Parathyroid adenoma (tissue), 2 donors: Measurements from ENCODE around the gene CPSF7.

Source experiments
- H2AFZ ChIP-seq: fragments of 300-600 bp; sonication (generic); one replicate; pipeline ENCODE4 v1.7.0; 2017; ENCODE audit warnings: antibody characterized with exemption, mild to moderate bottlenecking
- H3K27ac ChIP-seq: fragments of 300-600 bp; sonication (generic); one replicate; pipeline ENCODE4 v1.7.0; 2017
- H3K27me3 ChIP-seq: fragments of 300-600 bp; sonication (generic); one replicate; pipeline ENCODE4 v1.7.0; 2017; ENCODE audit warnings: low read length; ENCODE audit not compliant: control insufficient read depth, insufficient read depth
- H3K36me3 ChIP-seq: fragments of 300-600 bp; sonication (generic); one replicate; pipeline ENCODE4 v1.7.0; 2017; ENCODE audit warnings: low read length; ENCODE audit not compliant: control insufficient read depth, insufficient read depth
- H3K4me1 ChIP-seq: fragments of 300-600 bp; sonication (generic); one replicate; pipeline ENCODE4 v1.7.0; 2017; ENCODE audit warnings: control low read depth
- H3K4me2 ChIP-seq: fragments of 300-600 bp; sonication (generic); one replicate; pipeline ENCODE4 v1.7.0; 2017; ENCODE audit warnings: low read length
- H3K4me3 ChIP-seq: fragments of 300-600 bp; sonication (generic); one replicate; pipeline ENCODE4 v1.7.0; 2017; ENCODE audit warnings: low read depth, low read length
- H3K79me2 ChIP-seq: fragments of 300-600 bp; sonication (generic); one replicate; pipeline ENCODE4 v1.7.0; 2017; ENCODE audit warnings: control low read depth
- H3K9ac ChIP-seq: fragments of 300-600 bp; sonication (generic); one replicate; pipeline ENCODE4 v1.7.0; 2017; ENCODE audit warnings: mild to moderate bottlenecking
- H3K9me3 ChIP-seq: fragments of 300-600 bp; sonication (generic); one replicate; pipeline ENCODE4 v1.7.0; 2017; ENCODE audit warnings: low read length; ENCODE audit not compliant: control insufficient read depth
- TF ChIP-seq, protein P1 (sequence below): fragments of 300-600 bp; sonication (generic); IDR thresholded peaks from one replicate; pipeline ENCODE4 v1.7.0; 2017; ENCODE audit warnings: antibody characterized with exemption, mild to moderate bottlenecking
- donor health status: primary hyperparathyroidism.

CPSF7 gene

GRCh38 chr11:61357894-61358239 is 71.9 kb downstream of the CPSF7 start:
- no peaks in the 10 kb centered on the region for H3K9me3 ChIP-seq
- H3K27ac ChIP-seq = no peak overlapping the region
- H2AFZ ChIP-seq = no peak overlapping the region
- H3K27me3 ChIP-seq = no peaks in the 10 kb centered on the region
- H3K9ac ChIP-seq = no peak overlapping the region
- no peak overlapping the region for H3K4me3 ChIP-seq
- peaks cover 2% of the 10 kb centered on the region for H3K4me1 ChIP-seq
- no peaks in the 10 kb centered on the region for H3K36me3 ChIP-seq
- TF ChIP-seq, protein P1, sequence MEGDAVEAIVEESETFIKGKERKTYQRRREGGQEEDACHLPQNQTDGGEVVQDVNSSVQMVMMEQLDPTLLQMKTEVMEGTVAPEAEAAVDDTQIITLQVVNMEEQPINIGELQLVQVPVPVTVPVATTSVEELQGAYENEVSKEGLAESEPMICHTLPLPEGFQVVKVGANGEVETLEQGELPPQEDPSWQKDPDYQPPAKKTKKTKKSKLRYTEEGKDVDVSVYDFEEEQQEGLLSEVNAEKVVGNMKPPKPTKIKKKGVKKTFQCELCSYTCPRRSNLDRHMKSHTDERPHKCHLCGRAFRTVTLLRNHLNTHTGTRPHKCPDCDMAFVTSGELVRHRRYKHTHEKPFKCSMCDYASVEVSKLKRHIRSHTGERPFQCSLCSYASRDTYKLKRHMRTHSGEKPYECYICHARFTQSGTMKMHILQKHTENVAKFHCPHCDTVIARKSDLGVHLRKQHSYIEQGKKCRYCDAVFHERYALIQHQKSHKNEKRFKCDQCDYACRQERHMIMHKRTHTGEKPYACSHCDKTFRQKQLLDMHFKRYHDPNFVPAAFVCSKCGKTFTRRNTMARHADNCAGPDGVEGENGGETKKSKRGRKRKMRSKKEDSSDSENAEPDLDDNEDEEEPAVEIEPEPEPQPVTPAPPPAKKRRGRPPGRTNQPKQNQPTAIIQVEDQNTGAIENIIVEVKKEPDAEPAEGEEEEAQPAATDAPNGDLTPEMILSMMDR = no peak
- no peak overlapping the region for H3K4me2 ChIP-seq
- H3K79me2 ChIP-seq = no peaks in the 10 kb centered on the region

DNA sequence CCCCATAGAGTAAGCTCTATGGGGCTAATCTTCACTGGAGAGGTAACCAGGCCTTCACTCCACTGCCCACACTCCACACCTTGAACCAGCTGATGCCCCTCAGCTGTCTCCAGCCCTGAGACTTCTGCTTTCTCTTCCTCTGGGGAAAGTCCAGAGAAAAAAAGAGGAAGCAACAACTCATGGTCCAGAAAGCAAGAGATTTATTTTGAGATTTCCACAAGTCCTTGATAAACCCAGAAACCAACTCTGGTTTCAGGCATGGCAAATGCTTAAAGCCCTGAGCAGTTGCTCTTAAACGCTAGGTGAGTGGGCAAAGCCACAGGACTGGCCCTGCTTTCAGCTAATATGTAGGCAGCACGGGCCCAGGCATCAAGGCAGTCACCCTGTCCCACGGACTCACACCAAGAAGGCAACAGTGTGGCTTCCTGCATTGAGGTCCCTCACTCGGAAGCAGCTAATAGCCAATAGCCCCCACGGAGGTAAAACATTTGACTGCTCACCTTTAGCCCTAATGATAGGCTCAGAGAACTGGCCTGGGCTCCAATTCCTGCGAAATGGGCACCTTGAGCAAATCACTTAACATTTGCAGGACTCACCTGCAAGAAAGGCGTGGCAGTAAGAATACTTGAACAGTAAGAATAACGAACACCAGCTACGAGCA is 72.4 kb downstream of the CPSF7 start:
- Histone ChIP-seq H2AFZ (no peak overlapping the region), H3K9me3 (no peaks in the 10 kb centered on the region), H3K4me2 (no peak overlapping the region), H3K9ac (no peak overlapping the region), H3K4me3 (no peak overlapping the region), H3K27ac (no peak overlapping the region), H3K79me2 (no peaks in the 10 kb centered on the region), H3K27me3 (no peaks in the 10 kb centered on the region), H3K4me1 (peaks cover 2% of the 10 kb centered on the region), H3K36me3 (no peaks in the 10 kb centered on the region)
- TF ChIP-seq, protein P1 = no peak

DNA sequence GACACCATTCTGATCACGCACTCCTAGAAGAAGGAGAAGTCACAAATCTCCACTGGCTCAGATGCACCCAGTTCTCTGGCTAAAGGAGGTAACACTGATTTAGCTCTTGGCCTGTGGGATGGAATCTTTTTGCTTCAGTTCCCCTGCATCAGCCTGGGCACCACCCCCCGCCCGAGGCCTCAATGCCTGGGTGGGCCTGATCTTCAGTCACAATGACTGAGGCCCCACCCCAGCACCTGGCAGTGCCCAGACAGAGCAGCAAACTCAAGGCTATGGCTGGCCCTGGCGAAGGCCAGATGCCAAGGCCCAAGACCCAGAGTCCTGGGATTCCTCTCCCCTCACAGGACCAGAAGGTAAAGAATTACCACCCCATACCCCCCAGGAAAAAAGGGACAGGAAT is 73.1 kb downstream of the CPSF7 start:
- H3K4me2 ChIP-seq = no peak overlapping the region
- H3K27me3 ChIP-seq = no peaks in the 10 kb centered on the region
- no peak overlapping the region for H3K27ac ChIP-seq
- no peaks in the 10 kb centered on the region for H3K79me2 ChIP-seq
- H3K4me1 ChIP-seq = peaks cover 2% of the 10 kb centered on the region
- TF ChIP-seq, protein P1 = no peak
- H3K9ac ChIP-seq = no peak overlapping the region
- no peaks in the 10 kb centered on the region for H3K9me3 ChIP-seq
- H3K4me3 ChIP-seq = no peak overlapping the region
- H3K36me3 ChIP-seq = no peaks in the 10 kb centered on the region
- no peak overlapping the region for H2AFZ ChIP-seq

DNA sequence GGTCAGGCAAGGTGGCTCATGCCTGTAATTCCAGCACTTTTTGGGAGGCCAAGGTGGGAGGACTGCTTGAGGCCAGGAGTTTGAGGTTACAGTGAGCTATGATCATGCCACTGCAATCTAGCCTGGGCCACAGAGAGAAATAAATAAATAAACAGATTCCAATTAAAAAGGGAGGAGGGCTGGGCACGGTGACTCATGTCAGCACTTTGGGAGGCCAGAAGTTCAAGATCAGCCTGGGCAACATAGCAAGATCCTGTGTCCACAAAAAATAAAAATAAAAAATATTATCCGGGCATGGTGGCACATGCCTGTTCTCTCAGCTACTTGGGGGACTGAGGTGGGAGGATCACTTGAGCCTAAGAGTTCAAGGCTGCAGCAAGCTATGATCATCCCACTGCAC is 75.6 kb downstream of the CPSF7 start:
- no peaks in the 10 kb centered on the region for H3K36me3 ChIP-seq
- TF ChIP-seq, protein P1 = no peak
- no peak overlapping the region for H3K4me2 ChIP-seq
- peak overlapping the region; percentile 11 for H3K27ac ChIP-seq
- no peaks in the 10 kb centered on the region for H3K79me2 ChIP-seq
- H2AFZ ChIP-seq = no peak overlapping the region
- H3K27me3 ChIP-seq = no peaks in the 10 kb centered on the region
- H3K4me1 ChIP-seq = peaks cover 2% of the 10 kb centered on the region
- H3K9ac ChIP-seq = no peak overlapping the region
- no peaks in the 10 kb centered on the region for H3K9me3 ChIP-seq
- H3K4me3 ChIP-seq = no peak overlapping the region
